ENCODE data around the gene RFXANK.

Gene RFXANK

DNA sequence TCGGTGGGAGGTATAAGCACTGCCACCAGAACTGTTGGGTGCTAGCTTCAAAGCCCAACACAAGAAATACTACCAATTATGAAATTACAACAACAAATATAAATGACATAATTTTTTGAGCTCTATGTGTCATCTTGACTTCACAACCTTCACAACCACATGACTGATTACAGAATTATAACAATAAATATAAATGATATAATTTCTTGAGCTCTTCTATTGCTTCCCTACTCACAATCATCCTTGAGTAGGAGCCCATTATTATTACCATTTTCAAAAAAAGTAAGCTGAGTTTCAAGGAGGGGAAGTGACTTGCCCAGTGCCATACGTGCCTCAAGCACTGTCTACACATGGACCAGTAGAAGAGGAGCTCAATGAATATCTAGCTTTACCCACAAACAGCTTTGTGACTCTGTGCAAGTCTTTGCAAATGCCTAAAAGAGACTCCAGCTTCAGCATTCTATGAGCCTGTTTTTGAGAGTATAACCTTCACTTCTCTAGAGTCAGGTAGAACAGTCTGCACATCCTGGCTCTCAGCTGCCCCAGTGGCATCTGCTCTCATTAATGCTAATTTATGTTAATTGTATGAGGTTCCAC, 42.3 kb downstream of the RFXANK start:
- DNase-seq: no peak

DNA sequence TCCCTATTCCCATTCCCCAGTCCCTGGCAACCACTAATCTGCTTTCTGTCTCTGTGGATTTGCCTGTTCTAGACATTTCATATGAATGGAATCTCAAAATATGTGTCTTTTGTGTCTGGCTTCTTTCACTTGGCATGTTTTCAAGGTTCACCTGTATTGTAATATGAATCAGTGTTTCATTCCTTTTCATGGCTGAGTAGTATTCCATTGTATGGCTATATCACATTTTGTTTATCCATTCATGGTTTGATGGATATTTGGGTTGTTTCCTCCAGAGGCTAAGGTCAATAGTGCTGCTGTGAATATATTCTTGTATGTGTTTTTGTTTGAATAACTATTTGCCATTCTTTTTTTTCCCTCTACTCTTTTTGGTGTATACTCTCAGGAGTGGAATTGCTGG, 44.1 kb downstream of the RFXANK start:
- no peak for DNase-seq

DNA sequence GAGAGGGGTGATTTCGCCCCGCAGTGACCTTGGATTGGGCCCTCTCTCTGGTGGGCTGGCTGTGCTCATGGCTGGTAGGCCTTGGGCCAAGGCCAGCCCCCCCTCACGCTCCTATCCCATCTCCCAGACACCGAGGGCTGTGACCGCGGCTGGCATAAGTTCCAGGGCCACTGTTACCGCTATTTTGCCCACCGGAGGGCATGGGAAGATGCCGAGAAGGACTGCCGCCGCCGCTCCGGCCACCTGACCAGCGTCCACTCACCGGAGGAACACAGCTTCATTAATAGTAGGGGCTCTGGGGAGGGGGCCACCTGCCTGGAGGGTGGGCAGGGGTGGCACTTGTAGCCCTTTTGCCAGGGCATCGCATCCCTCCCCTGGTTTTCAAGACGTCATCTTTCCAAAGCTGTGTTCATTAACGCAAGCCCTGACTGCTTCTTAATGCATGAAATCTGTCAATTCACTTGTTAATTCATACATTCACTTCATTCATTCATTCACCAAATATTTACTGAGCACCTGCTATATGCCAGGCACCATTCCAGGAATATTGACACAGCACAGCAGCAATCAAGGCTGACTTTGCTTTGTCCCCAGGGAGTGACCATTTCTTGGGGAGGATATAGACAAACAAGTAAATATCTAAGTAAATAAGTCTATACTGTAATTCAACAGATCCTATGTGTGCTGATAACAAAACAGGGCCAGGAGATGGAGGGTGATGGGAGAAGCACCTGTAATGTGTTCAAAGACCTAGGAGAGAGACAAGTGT, 46.3 kb downstream of the RFXANK start:
- DNase-seq: no peak

DNA sequence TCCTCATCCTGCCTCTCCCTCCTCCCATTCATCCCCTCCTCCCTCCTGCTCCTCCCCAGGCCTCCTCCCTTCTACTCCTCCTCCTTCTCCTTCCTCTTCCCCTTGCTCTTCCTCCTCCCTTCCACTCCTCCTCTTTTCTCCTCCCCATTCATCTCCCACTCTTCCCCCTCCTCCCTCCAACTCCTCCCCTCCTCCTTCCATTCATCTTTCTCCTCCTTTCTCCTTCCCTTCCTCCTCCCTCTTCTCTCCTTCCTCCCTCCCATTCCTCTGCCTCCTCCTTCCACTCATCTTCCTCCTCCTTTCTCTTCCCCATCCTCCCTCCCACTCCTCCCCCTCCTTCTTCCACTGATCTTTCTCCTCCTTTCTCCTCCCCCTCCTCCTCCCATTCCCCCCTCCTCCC, 47.6 kb downstream of the RFXANK start:
- DNase-seq: no peak

DNA sequence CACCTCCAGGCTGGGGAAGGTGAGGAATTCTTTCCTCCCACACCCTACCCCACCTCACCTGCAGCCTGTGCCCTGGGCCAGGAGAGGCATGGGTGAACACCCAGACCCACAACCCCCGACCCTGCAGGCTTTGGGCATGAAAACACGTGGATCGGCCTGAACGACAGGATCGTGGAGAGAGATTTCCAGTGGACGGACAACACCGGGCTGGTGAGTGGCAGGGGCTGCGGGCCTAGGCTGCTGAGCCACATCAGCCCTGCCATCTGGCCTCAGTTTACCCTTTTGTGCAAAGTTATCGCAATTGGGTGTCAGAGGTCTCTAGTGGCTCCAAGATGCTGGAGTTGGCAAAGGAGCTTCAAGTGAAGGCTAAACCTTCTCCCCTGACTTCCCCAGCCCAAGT, 48.4 kb downstream of the RFXANK start:
- no peak for DNase-seq

DNA sequence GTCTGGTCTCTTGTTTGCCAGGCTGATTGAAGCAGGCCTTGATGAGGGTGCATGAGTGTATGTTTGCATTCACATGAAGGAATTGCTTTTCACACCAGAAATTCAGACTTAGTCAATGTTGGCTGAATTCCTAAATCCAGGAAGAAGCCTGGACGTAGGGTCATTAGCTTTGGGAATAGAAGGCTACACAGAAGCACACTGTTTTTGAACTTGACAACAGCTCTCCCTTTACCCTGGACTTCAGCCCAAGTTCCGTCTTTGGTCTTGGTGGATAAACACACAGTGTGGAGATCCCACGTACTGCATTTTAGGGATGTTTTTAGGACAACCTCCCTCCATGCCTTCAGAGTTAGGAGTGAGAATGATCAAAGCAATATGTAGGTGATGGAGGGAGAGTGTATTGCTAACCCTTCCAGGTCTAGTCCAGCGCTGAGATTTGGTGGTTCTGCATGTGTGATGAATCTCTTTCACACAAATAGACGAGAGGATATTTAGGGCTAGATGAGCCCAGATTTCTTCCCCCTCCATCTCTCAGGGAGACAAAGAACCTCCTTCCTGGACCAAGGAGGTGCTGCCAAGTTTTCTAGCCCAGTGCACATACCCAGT, 58.2 kb downstream of the RFXANK start:
- DNase-seq: no peak

Data from kidney glomerular epithelial cell (primary cell).